ENCODE data around the gene GRIK4.

GRCh38 chr11:120818097-120818496 is 306.5 kb downstream of the GRIK4 start:
- TF ChIP-seq CTCF (IDR thresholded peaks at IDR 0.05; ENCODE audit: low read length) (no peak), EZH2 (IDR thresholded peaks at IDR 0.05; ENCODE audit: borderline replicate concordance, low read length) (no peak)

All from OCI-LY1 (cell line).